HEK293 (cell line): ENCODE measurements around the gene KIF12.
"Not testable (repeated sequence)": the region's sequence is repeated elsewhere in the genome, so short reads cannot be mapped to it uniquely, and the experiment has no call there.

Source experiments
- CTCF ChIA-PET: fragments of 350-600 bp; formaldehyde crosslinking; extraction: SDS; loops from one replicate; lab custom pipeline; 2021; ENCODE audit warnings: antibody characterized with exemption; lab: Yijun Ruan, JAX
- POLR2A ChIA-PET: fragments of 300-600 bp; formaldehyde crosslinking; extraction: SDS; loops from one replicate; lab custom pipeline; 2020; ENCODE audit warnings: antibody characterized with exemption, inconsistent platforms; lab: Yijun Ruan, JAX
- H3K27ac ChIP-seq: fragments of 200-500 bp; sonication (Bioruptor generic); 2 replicates; pipeline ENCODE4 v1.5.1; 2014; ENCODE audit warnings: low read depth, low read length, control low read depth, inconsistent platforms; ENCODE audit errors: extremely low read depth
- H3K36me3 ChIP-seq, 2 experiments: fragments of 200-500 bp in 1 of 2; sonication (Bioruptor generic) in 1 of 2; 1 replicate in 1 of 2; 2 replicates in 1 of 2; pipeline ENCODE4 v1.5.1; 2014 to 2017; ENCODE audit warnings: inconsistent platforms in 2 of 2, low read length in 2 of 2; ENCODE audit not compliant: control insufficient read depth in 2 of 2, insufficient read depth in 1 of 2
- H3K4me1 ChIP-seq: fragments of 200-500 bp; sonication (Bioruptor generic); 2 replicates; pipeline ENCODE4 v1.5.1; 2014; ENCODE audit warnings: mild to moderate bottlenecking, low read length, inconsistent platforms; ENCODE audit not compliant: control insufficient read depth, insufficient read depth
- H3K4me3 ChIP-seq: 2 replicates; pipeline ENCODE4 v1.5.1; 2011; ENCODE audit warnings: low read depth, mild to moderate bottlenecking, control low read depth, low read length, moderate library complexity
- H3K9me3 ChIP-seq: fragments of 200-500 bp; sonication (Bioruptor generic); 2 replicates; pipeline ENCODE4 v1.5.1; 2014; ENCODE audit warnings: low read depth, low read length, inconsistent platforms; ENCODE audit not compliant: control insufficient read depth, insufficient read depth
- BCL6B ChIP-seq: fragments of 450-650 bp; formaldehyde crosslinking; IDR thresholded peaks from 2 replicates; pipeline ENCODE4 v1.5.1; 2017; ENCODE audit warnings: missing biosample characterization, missing genetic modification characterization
- GFI1B ChIP-seq: fragments of 450-650 bp; formaldehyde crosslinking; IDR thresholded peaks from 2 replicates; pipeline ENCODE4 v1.5.1; 2016; ENCODE audit warnings: missing biosample characterization, missing genetic modification characterization
- HOXC10 ChIP-seq: sonication (generic); formaldehyde crosslinking; IDR thresholded peaks from 2 replicates; pipeline ENCODE4 v1.8.1; 2023; ENCODE audit warnings: mild to moderate bottlenecking, missing genetic modification reagents
- KLF10 ChIP-seq: fragments of 450-650 bp; IDR thresholded peaks from 2 replicates; pipeline ENCODE4 v1.5.1; 2018; ENCODE audit warnings: missing biosample characterization, mild to moderate bottlenecking, missing genetic modification characterization
- MZF1 ChIP-seq: fragments of 450-650 bp; formaldehyde crosslinking; IDR thresholded peaks from 2 replicates; pipeline ENCODE4 v1.5.1; 2017; ENCODE audit warnings: missing biosample characterization, missing genetic modification characterization, borderline replicate concordance
- RBAK ChIP-seq: fragments of 450-650 bp; formaldehyde crosslinking; IDR thresholded peaks from 2 replicates; pipeline ENCODE4 v1.5.1; 2016; ENCODE audit warnings: missing biosample characterization, missing genetic modification characterization
- TRIM28 ChIP-seq: IDR thresholded peaks from 2 replicates; pipeline ENCODE4 v1.6.1; 2011; ENCODE audit warnings: low read length, control low read depth, borderline replicate concordance
- ZNF114 ChIP-seq: fragments of 450-650 bp; formaldehyde crosslinking; IDR thresholded peaks from 2 replicates; pipeline ENCODE4 v1.5.0; 2017; ENCODE audit warnings: missing biosample characterization, missing genetic modification characterization
- ZNF155 ChIP-seq: fragments of 450-650 bp; formaldehyde crosslinking; IDR thresholded peaks from 2 replicates; pipeline ENCODE4 v1.5.1; 2016; ENCODE audit warnings: missing biosample characterization, missing genetic modification characterization
- ZNF202 ChIP-seq: fragments of 450-650 bp; formaldehyde crosslinking; IDR thresholded peaks from 2 replicates; pipeline ENCODE4 v1.5.1; 2016; ENCODE audit warnings: missing biosample characterization, missing genetic modification characterization, borderline replicate concordance
- ZNF214 ChIP-seq: fragments of 450-650 bp; formaldehyde crosslinking; IDR thresholded peaks from 2 replicates; pipeline ENCODE4 v1.5.1; 2017; ENCODE audit warnings: missing biosample characterization, mild to moderate bottlenecking, missing genetic modification characterization, borderline replicate concordance
- ZNF362 ChIP-seq: fragments of 450-650 bp; formaldehyde crosslinking; IDR thresholded peaks from 2 replicates; pipeline ENCODE4 v1.5.1; 2016; ENCODE audit warnings: missing biosample characterization, missing genetic modification characterization
- ZNF366 ChIP-seq: fragments of 450-650 bp; formaldehyde crosslinking; conservative IDR thresholded peaks from 2 replicates; pipeline ENCODE4 v1.5.1; 2016; ENCODE audit warnings: missing biosample characterization, missing genetic modification characterization
- ZNF488 ChIP-seq: fragments of 450-650 bp; formaldehyde crosslinking; IDR thresholded peaks from 2 replicates; pipeline ENCODE4 v1.5.1; 2016; ENCODE audit warnings: missing biosample characterization, missing genetic modification characterization
- ZNF571 ChIP-seq: fragments of 450-650 bp; formaldehyde crosslinking; IDR thresholded peaks from 2 replicates; pipeline ENCODE4 v1.5.0; 2017; ENCODE audit warnings: missing biosample characterization, missing genetic modification characterization
- ZNF585B ChIP-seq: fragments of 450-650 bp; formaldehyde crosslinking; IDR thresholded peaks from 2 replicates; pipeline ENCODE4 v1.5.1; 2016; ENCODE audit warnings: missing biosample characterization, missing genetic modification characterization
- ZNF658 ChIP-seq: fragments of 450-650 bp; formaldehyde crosslinking; IDR thresholded peaks from 2 replicates; pipeline ENCODE4; 2016; ENCODE audit warnings: missing biosample characterization, missing genetic modification characterization
- ZNF843 ChIP-seq: fragments of 450-650 bp; formaldehyde crosslinking; IDR thresholded peaks from 2 replicates; pipeline ENCODE4 v1.5.1; 2016; ENCODE audit warnings: missing biosample characterization, missing genetic modification characterization

Gene KIF12

GRCh38 chr9:114084282-114085073 is 14.6 kb downstream of the KIF12 start:
- ChIA-PET CTCF (interaction anchor here (0.6 to 5.2 kb wide), 15 partner anchors 10 to 1629 kb away, joined by 3 to 144 read pairs (median 5); partner anchors contain the start of gene KIF12), POLR2A (no interaction called here)
- no peaks in the 10 kb centered on the region for H3K36me3 ChIP-seq

GRCh38 chr9:114083666-114084065 is 15.4 kb downstream of the KIF12 start:
- no peaks in the 10 kb centered on the region for H3K36me3 ChIP-seq
- TF ChIP-seq ZNF571 (tag by site-specific recombination) (no peak), ZNF488 (tag by site-specific recombination) (no peak), BCL6B (no peak), MZF1 (no peak), HOXC10 (CRISPR knock-in tag) (no peak), ZNF202 (tag by site-specific recombination) (no peak)
- TF ChIP-seq, all 188 proteins: peak for 0
- ChIA-PET CTCF (interaction anchor here (0.6 to 5.2 kb wide), 30 partner anchors 10 to 1598 kb away, joined by 3 to 144 read pairs (median 7); partner anchors contain the start of gene KIF12), POLR2A (no interaction called here)
- Histone ChIP-seq H3K9me3 (no peaks in the 10 kb centered on the region), H3K4me3 (no peak overlapping the region), H3K4me1 (no peaks in the 10 kb centered on the region), H3K27ac (no peak overlapping the region)

More at GRCh38 chr9:114084282-114085073, 14.6 kb downstream of the KIF12 start:
- no peak overlapping the region for H3K27ac ChIP-seq
- no peaks in the 10 kb centered on the region for H3K9me3 ChIP-seq
- TF ChIP-seq KLF10 (tag by site-specific recombination), result no peak
- no peak for TF ChIP-seq ZNF585B (tag by site-specific recombination)
- TF ChIP-seq ZNF488 (tag by site-specific recombination), result no peak
- TF ChIP-seq ZNF658 (tag by site-specific recombination), result no peak
- no peak for TF ChIP-seq ZNF843 (tag by site-specific recombination)
- TF ChIP-seq, all 188 proteins: peak for 0
- H3K4me1 ChIP-seq, result no peaks in the 10 kb centered on the region
- no peak overlapping the region for H3K4me3 ChIP-seq

GRCh38 chr9:114082763-114083412 is 16.2 kb downstream of the KIF12 start:
- H3K27ac ChIP-seq, H3K4me3 ChIP-seq, POLR2A ChIA-PET, H3K4me1 ChIP-seq, H3K9me3 ChIP-seq, H3K36me3 ChIP-seq: not testable (repeated sequence)
- CTCF ChIA-PET, result interaction anchor here (0.6 to 5.2 kb wide), 68 partner anchors 9 to 852 kb away, joined by 3 to 144 read pairs (median 4); partner anchors contain the start of genes COL27A1 and KIF12

GRCh38 chr9:114082017-114082762 is 16.9 kb downstream of the KIF12 start:
- no peaks in the 10 kb centered on the region for H3K4me1 ChIP-seq
- no peak overlapping the region for H3K4me3 ChIP-seq
- no peaks in the 10 kb centered on the region for H3K9me3 ChIP-seq
- no peak overlapping the region for H3K27ac ChIP-seq
- CTCF ChIA-PET, result interaction anchor here (0.6 to 5.2 kb wide), 71 partner anchors 8 to 826 kb away, joined by 3 to 144 read pairs (median 4); partner anchors contain the start of genes COL27A1 and KIF12
- H3K36me3 ChIP-seq, result no peaks in the 10 kb centered on the region
- POLR2A ChIA-PET, result no interaction called here
- TF ChIP-seq ZNF362 (tag by site-specific recombination) (no peak), ZNF114 (tag by site-specific recombination) (no peak), RBAK (tag by site-specific recombination) (no peak), ZNF366 (tag by site-specific recombination) (no peak), TRIM28 (0 out of 2 replicates have a peak, but pooled peaks have one; percentile 10), ZNF214 (tag by site-specific recombination) (no peak), GFI1B (no peak), ZNF155 (tag by site-specific recombination) (no peak)
